HepG2 (cell line): ENCODE data around the gene KATNB1. TPM values are rescaled to one million over a fixed set of nuclear protein-coding genes. Genes with fewer than 3 reads are reported as not detected.

Source experiments
- BCL6 ChIP-seq: IDR thresholded peaks from 2 replicates; pipeline ENCODE4 v1.6.1; 2016; ENCODE audit warnings: missing genetic modification reagents, missing compliant biosample characterization
- ETV5 ChIP-seq: IDR thresholded peaks from 2 replicates; pipeline ENCODE4 v1.6.1; 2018; ENCODE audit warnings: missing biosample characterization, missing genetic modification reagents, inconsistent platforms, borderline replicate concordance
- HDAC1 ChIP-seq: sonication (generic); formaldehyde crosslinking; IDR thresholded peaks from 2 replicates; pipeline ENCODE4 v1.5.1; 2020; ENCODE audit warnings: mild to moderate bottlenecking, missing genetic modification reagents
- HIVEP1 ChIP-seq: sonication (generic); formaldehyde crosslinking; IDR thresholded peaks from 2 replicates; pipeline ENCODE4 v1.4.0; 2020; ENCODE audit warnings: mild to moderate bottlenecking, missing genetic modification reagents
- HOXD1 ChIP-seq: sonication (generic); formaldehyde crosslinking; IDR thresholded peaks from 2 replicates; pipeline ENCODE4 v1.5.0; 2020; ENCODE audit warnings: missing genetic modification reagents
- RFXAP ChIP-seq: sonication (generic); formaldehyde crosslinking; IDR thresholded peaks from 2 replicates; pipeline ENCODE4 v1.4.0; 2020; ENCODE audit warnings: missing genetic modification reagents, borderline replicate concordance
- RXRA ChIP-seq: sonication (generic); formaldehyde crosslinking; IDR thresholded peaks from 2 replicates; pipeline ENCODE4 v1.5.1; 2020; ENCODE audit warnings: missing genetic modification reagents
- TBX2 ChIP-seq: sonication (generic); formaldehyde crosslinking; IDR thresholded peaks from 2 replicates; pipeline ENCODE4 v1.5.0; 2020; ENCODE audit warnings: missing genetic modification reagents, mild to moderate bottlenecking, borderline replicate concordance
- ZMYM4 ChIP-seq: sonication (generic); formaldehyde crosslinking; IDR thresholded peaks from 2 replicates; pipeline ENCODE4 v1.8.1; 2023; ENCODE audit warnings: mild to moderate bottlenecking, missing genetic modification reagents
- ZNF629 ChIP-seq: sonication (generic); formaldehyde crosslinking; conservative IDR thresholded peaks from 2 replicates; pipeline ENCODE4 v1.5.0; 2020; ENCODE audit warnings: missing genetic modification reagents
- ZSCAN29 ChIP-seq: sonication (generic); formaldehyde crosslinking; conservative IDR thresholded peaks from 2 replicates; pipeline ENCODE4 v1.4.0; 2020; ENCODE audit warnings: mild to moderate bottlenecking, missing genetic modification reagents
- polyA plus RNA-seq, 8 experiments: library from polyadenylated mRNA; depleted of rRNA in 3 of 8; stranded (reverse) in 7 of 8; unstranded in 1 of 8; fragments of >200 nt; fragmentation: Illumina TruSeq in 4 of 8; extraction: Trizol in 4 of 8; gene quantifications; 2 replicates each; pipeline versions ENCODE4 v1.2.1 to v1.2.3, GENCODE V29; 2011 to 2016; ENCODE audit warnings: low read depth in 4 of 8, missing spikeins in 1 of 8, mixed read lengths in 1 of 8; ENCODE audit not compliant: insufficient read depth in 1 of 8
- total RNA-seq, 5 experiments: library from RNA; depleted of rRNA; stranded (reverse); fragments of >200 nt; fragmentation: Illumina TruSeq; extraction: Trizol; gene quantifications; 2 replicates each; pipeline ENCODE4 v1.2.3, GENCODE V29; 2016; ENCODE audit warnings: low read depth in 1 of 5
- TF ChIP-seq, protein P1 (sequence below): sonication (generic); formaldehyde crosslinking; IDR thresholded peaks from 2 replicates; pipeline ENCODE4 v1.5.1; 2020; ENCODE audit warnings: mild to moderate bottlenecking, missing genetic modification reagents, borderline replicate concordance
- TF ChIP-seq, protein P2 (sequence below): sonication (generic); formaldehyde crosslinking; IDR thresholded peaks from 2 replicates; pipeline ENCODE4 v1.4.0; 2020; ENCODE audit warnings: missing genetic modification reagents
- TF ChIP-seq, protein P3 (sequence below): sonication (generic); formaldehyde crosslinking; IDR thresholded peaks from 2 replicates; pipeline ENCODE4 v1.4.0; 2020; ENCODE audit warnings: missing genetic modification reagents, borderline replicate concordance
- TF ChIP-seq, protein P4 (sequence below): sonication (generic); formaldehyde crosslinking; IDR thresholded peaks from 2 replicates; pipeline ENCODE4 v1.5.0; 2020; ENCODE audit warnings: mild to moderate bottlenecking, missing genetic modification reagents, borderline replicate concordance
- TF ChIP-seq, protein P5 (sequence below): sonication (generic); formaldehyde crosslinking; IDR thresholded peaks from 2 replicates; pipeline ENCODE4 v1.4.0; 2020; ENCODE audit warnings: missing genetic modification reagents

Gene KATNB1
- total and polyA plus RNA-seq, 2 of the 13 experiments (the other 11 are each of a cell fraction or from before 2014, with no cell fraction given): 31.5 to 43.5 TPM

DNA sequence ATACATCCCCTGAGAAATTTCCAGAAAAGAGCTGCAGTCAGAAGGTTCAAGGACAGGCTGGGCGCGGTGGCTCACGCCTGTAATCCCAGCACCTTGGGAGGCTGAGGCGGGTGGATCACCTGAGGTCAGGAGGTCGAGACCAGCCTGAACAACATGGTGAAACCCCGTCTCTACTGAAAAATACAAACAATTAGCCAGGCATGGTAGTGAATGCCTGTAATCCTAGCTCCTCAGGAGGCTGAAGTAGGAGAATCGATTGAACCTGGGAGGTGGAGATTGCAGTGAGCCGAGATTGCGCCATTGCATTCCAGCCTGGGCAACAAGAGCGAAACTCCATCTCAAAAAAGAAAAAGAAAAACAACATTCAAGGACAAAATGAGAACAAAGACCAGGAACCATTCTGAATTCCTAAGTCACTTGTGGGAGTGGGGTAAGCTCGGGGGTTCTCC, 47.1 kb downstream of the KATNB1 start (continued):
- TF ChIP-seq, protein P1, sequence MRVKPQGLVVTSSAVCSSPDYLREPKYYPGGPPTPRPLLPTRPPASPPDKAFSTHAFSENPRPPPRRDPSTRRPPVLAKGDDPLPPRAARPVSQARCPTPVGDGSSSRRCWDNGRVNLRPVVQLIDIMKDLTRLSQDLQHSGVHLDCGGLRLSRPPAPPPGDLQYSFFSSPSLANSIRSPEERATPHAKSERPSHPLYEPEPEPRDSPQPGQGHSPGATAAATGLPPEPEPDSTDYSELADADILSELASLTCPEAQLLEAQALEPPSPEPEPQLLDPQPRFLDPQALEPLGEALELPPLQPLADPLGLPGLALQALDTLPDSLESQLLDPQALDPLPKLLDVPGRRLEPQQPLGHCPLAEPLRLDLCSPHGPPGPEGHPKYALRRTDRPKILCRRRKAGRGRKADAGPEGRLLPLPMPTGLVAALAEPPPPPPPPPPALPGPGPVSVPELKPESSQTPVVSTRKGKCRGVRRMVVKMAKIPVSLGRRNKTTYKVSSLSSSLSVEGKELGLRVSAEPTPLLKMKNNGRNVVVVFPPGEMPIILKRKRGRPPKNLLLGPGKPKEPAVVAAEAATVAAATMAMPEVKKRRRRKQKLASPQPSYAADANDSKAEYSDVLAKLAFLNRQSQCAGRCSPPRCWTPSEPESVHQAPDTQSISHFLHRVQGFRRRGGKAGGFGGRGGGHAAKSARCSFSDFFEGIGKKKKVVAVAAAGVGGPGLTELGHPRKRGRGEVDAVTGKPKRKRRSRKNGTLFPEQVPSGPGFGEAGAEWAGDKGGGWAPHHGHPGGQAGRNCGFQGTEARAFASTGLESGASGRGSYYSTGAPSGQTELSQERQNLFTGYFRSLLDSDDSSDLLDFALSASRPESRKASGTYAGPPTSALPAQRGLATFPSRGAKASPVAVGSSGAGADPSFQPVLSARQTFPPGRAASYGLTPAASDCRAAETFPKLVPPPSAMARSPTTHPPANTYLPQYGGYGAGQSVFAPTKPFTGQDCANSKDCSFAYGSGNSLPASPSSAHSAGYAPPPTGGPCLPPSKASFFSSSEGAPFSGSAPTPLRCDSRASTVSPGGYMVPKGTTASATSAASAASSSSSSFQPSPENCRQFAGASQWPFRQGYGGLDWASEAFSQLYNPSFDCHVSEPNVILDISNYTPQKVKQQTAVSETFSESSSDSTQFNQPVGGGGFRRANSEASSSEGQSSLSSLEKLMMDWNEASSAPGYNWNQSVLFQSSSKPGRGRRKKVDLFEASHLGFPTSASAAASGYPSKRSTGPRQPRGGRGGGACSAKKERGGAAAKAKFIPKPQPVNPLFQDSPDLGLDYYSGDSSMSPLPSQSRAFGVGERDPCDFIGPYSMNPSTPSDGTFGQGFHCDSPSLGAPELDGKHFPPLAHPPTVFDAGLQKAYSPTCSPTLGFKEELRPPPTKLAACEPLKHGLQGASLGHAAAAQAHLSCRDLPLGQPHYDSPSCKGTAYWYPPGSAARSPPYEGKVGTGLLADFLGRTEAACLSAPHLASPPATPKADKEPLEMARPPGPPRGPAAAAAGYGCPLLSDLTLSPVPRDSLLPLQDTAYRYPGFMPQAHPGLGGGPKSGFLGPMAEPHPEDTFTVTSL: peak; percentile 81
- TF ChIP-seq, protein P2, sequence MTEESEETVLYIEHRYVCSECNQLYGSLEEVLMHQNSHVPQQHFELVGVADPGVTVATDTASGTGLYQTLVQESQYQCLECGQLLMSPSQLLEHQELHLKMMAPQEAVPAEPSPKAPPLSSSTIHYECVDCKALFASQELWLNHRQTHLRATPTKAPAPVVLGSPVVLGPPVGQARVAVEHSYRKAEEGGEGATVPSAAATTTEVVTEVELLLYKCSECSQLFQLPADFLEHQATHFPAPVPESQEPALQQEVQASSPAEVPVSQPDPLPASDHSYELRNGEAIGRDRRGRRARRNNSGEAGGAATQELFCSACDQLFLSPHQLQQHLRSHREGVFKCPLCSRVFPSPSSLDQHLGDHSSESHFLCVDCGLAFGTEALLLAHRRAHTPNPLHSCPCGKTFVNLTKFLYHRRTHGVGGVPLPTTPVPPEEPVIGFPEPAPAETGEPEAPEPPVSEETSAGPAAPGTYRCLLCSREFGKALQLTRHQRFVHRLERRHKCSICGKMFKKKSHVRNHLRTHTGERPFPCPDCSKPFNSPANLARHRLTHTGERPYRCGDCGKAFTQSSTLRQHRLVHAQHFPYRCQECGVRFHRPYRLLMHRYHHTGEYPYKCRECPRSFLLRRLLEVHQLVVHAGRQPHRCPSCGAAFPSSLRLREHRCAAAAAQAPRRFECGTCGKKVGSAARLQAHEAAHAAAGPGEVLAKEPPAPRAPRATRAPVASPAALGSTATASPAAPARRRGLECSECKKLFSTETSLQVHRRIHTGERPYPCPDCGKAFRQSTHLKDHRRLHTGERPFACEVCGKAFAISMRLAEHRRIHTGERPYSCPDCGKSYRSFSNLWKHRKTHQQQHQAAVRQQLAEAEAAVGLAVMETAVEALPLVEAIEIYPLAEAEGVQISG (CRISPR knock-in tag): peak; percentile 80
- TF ChIP-seq ZMYM4 (CRISPR knock-in tag) (peak; percentile 32; the same call in 1 of the 2 replicates), ZSCAN29 (CRISPR knock-in tag) (0 out of 2 replicates have a peak, but pooled peaks have one; percentile 66), RFXAP (peak; percentile 82), BCL6 (CRISPR knock-in tag) (peak; percentile 83), HIVEP1 (peak; percentile 68; the same call in 1 of the 2 replicates), TBX2 (CRISPR knock-in tag) (peak; percentile 69), ZNF629 (CRISPR knock-in tag) (peak; percentile 25; the same call in 1 of the 2 replicates), HOXD1 (CRISPR knock-in tag) (peak; percentile 70; the same call in 1 of the 2 replicates), HDAC1 (CRISPR knock-in tag) (peak; percentile 95), RXRA (CRISPR knock-in tag) (peak; percentile 73; the same call in 1 of the 2 replicates), ETV5 (CRISPR knock-in tag) (peak; percentile 34; the same call in 1 of the 2 replicates)
- TF ChIP-seq, protein P3, sequence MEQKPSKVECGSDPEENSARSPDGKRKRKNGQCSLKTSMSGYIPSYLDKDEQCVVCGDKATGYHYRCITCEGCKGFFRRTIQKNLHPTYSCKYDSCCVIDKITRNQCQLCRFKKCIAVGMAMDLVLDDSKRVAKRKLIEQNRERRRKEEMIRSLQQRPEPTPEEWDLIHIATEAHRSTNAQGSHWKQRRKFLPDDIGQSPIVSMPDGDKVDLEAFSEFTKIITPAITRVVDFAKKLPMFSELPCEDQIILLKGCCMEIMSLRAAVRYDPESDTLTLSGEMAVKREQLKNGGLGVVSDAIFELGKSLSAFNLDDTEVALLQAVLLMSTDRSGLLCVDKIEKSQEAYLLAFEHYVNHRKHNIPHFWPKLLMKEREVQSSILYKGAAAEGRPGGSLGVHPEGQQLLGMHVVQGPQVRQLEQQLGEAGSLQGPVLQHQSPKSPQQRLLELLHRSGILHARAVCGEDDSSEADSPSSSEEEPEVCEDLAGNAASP (CRISPR knock-in tag): peak; percentile 79; the same call in 1 of the 2 replicates
- TF ChIP-seq, protein P4, sequence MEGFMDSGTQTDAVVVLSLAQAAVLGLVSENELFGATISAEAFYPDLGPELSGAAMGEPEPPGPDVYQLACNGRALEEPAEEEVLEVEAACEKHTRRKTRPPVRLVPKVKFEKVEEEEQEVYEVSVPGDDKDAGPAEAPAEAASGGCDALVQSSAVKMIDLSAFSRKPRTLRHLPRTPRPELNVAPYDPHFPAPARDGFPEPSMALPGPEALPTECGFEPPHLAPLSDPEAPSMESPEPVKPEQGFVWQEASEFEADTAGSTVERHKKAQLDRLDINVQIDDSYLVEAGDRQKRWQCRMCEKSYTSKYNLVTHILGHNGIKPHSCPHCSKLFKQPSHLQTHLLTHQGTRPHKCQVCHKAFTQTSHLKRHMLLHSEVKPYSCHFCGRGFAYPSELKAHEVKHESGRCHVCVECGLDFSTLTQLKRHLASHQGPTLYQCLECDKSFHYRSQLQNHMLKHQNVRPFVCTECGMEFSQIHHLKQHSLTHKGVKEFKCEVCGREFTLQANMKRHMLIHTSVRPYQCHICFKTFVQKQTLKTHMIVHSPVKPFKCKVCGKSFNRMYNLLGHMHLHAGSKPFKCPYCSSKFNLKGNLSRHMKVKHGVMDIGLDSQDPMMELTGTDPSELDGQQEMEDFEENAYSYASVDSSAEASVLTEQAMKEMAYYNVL (CRISPR knock-in tag): peak; percentile 100
- TF ChIP-seq, protein P5, sequence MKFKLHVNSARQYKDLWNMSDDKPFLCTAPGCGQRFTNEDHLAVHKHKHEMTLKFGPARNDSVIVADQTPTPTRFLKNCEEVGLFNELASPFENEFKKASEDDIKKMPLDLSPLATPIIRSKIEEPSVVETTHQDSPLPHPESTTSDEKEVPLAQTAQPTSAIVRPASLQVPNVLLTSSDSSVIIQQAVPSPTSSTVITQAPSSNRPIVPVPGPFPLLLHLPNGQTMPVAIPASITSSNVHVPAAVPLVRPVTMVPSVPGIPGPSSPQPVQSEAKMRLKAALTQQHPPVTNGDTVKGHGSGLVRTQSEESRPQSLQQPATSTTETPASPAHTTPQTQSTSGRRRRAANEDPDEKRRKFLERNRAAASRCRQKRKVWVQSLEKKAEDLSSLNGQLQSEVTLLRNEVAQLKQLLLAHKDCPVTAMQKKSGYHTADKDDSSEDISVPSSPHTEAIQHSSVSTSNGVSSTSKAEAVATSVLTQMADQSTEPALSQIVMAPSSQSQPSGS (CRISPR knock-in tag): peak; percentile 89
